Stimulated activated CD8-positive, alpha-beta memory T cell treated with anti-CD3 and anti-CD28 coated beads, Interleukin-12 subunit alpha, Interleukin-12 subunit beta, amount 100 ng/mL, for 24 hours (primary cell): ENCODE results near the gene DARS2.

ENCODE experiments used
- DNase-seq: peaks from one replicate; pipeline ENCODE4 v3.0.0-alpha.2; 2020; ENCODE audit errors: extremely low read depth

Gene DARS2

GRCh38 chr1:173887627-173888026 lies 63.2 kb downstream of the DARS2 start:
- DNase-seq: no peak

- DNase-seq: no peak
Measured at GRCh38 chr1:173888749-173889148, 64.3 kb downstream of the DARS2 start.

GRCh38 chr1:173889885-173890284 lies 65.4 kb downstream of the DARS2 start:
- DNase-seq: no peak

- no peak for DNase-seq
Measured at GRCh38 chr1:173893611-173894010, 69.1 kb downstream of the DARS2 start.

GRCh38 chr1:173894189-173894588 lies 69.7 kb downstream of the DARS2 start:
- DNase-seq: no peak

GRCh38 chr1:173900427-173900826 lies 76.0 kb downstream of the DARS2 start:
- no peak for DNase-seq

GRCh38 chr1:173900992-173901391 lies 76.5 kb downstream of the DARS2 start:
- no peak for DNase-seq

- no peak for DNase-seq
Measured at GRCh38 chr1:173903827-173904531, 79.5 kb downstream of the DARS2 start.
